ENCODE measurements around the gene FSTL4. TPM values are rescaled to one million over a fixed set of nuclear protein-coding genes. Genes with fewer than 3 reads are reported as not detected.

FSTL4 gene
- total and polyA plus RNA-seq, 2 of the 4 experiments (the other 2 are of a cell fraction) = 0.18 TPM; not detected in 1

DNA sequence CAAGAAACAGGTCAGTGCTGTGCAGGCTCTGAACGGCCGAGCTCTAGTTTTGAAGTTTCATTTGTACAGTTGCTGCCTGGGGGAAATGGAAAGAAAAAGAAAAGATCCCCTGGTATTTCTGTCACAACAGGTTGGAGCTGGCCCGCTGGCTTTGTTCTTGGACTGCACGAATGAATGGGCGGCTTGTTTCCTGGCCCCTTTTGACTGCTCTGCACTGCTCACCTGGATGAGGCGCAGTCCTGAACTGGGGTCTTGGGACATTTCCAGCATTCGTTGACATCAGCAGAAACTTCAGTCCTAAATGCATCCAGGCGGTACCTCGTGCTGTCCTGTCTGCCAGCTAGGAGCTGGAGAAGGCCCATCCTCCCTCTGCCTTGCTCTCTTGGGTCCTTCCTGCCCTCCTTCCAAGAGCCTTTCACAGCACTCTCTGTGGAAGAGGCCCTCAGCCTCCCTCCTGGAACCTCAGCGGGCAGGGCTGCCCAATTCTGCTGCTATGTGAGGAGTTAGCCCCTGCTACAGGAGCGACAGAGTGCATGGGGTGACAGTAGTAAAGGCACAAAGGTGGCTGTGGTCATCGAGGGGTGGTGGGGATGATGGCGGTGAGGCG, 189.2 kb downstream of the FSTL4 start:
- dilution Hi-C loops (cut with HindIII; ENCODE audit: low sequenced_read_pairs, unreplicated experiment) (no loop called here), intact Hi-C loops (cut with micrococcal nuclease) (loop anchor here (1.0 to 5.0 kb wide), 2 partner anchors 446 to 519 kb away; no protein-coding TSS in a partner anchor), in situ Hi-C loops (cut with MboI; ENCODE audit: low sequenced_read_pairs) (loop anchor here (10.0 kb wide), 1 partner anchor 522 kb away; no protein-coding TSS in a partner anchor)
- Histone ChIP-seq H3K56ac (ENCODE audit: extremely low read depth, insufficient read depth, low read length) (no peak overlapping the region), H3K4ac (ENCODE audit: low read depth, low read length) (no peak overlapping the region), H2AK5ac (ENCODE audit: low read depth, low read length) (no peak overlapping the region), H2BK120ac (ENCODE audit: low read depth, low read length) (no peak overlapping the region), H4K20me1 (ENCODE audit: insufficient read depth, low read length) (no peaks in the 10 kb centered on the region), H3K9me3 (ENCODE audit: control insufficient read depth, insufficient read depth, low read length) (no peaks in the 10 kb centered on the region), H3K9ac (ENCODE audit: low read depth, low read length) (no peak overlapping the region), H4K8ac (ENCODE audit: low read depth in 2 of 2, low read length in 2 of 2) (no peak overlapping the region), H3K23ac (ENCODE audit: low read depth, low read length) (no peak overlapping the region), H4K91ac (ENCODE audit: insufficient read depth, low read depth, low read length) (no peak overlapping the region), H2AK9ac (replicated peaks; ENCODE audit: low read depth, low read length, poor library complexity) (no peak overlapping the region), H3K27ac (ENCODE audit: insufficient read depth, low read length) (no peak overlapping the region), H3K27me3 (ENCODE audit: control insufficient read depth, insufficient read depth, low read length) (peaks cover 8% of the 10 kb centered on the region), H3K36me3 (ENCODE audit: control insufficient read depth, insufficient read depth, low read length) (no peaks in the 10 kb centered on the region), H3K4me3 (ENCODE audit: insufficient read depth, low read depth, low read length) (no peak overlapping the region), H3K9me1 (ENCODE audit: insufficient read depth, low read length) (no peaks in the 10 kb centered on the region), H2AFZ (replicated peaks; ENCODE audit: low read length, poor library complexity) (peak overlapping the region; percentile 32), H3K4me1 (ENCODE audit: control insufficient read depth, insufficient read depth, low read length) (no peaks in the 10 kb centered on the region), H4K5ac (ENCODE audit: low read depth, low read length) (no peak overlapping the region), H3K79me1 (ENCODE audit: low read depth in 1 of 2, low read length in 2 of 2) (no peaks in the 10 kb centered on the region), H3K4me2 (ENCODE audit: low read depth, low read length) (no peak overlapping the region), H3K14ac (replicated peaks; ENCODE audit: low read depth, low read length) (no peak overlapping the region), H2BK5ac (ENCODE audit: low read depth, low read length, poor library complexity, severe bottlenecking) (no peak overlapping the region), H2BK15ac (ENCODE audit: low read depth, low read length) (no peak overlapping the region), H2BK20ac (ENCODE audit: low read depth, low read length) (no peak overlapping the region), H3K18ac (ENCODE audit: low read depth, low read length) (no peak overlapping the region)
- BruUV-seq (replicated peaks) = no TSS peak
- POLR2A ChIA-PET (ENCODE audit: unreplicated experiment) = no interaction called here
- 87% methylated on average over 7 of the region's 14 CpGs; no CpG with 5 or more reads in 1 of the 2 experiments for WGBS, 2 experiments (ENCODE audit: extremely low coverage in 2 of 2, insufficient read length in 1 of 2)
- CTCF ChIA-PET = interaction anchor here (0.6 to 1.3 kb wide), 11 partner anchors 8 to 522 kb away, joined by 3 to 7 read pairs (median 3); no protein-coding TSS in a partner anchor
- DNase-seq = no peak
- no peak for TF ChIP-seq SMC3 (IDR thresholded peaks at IDR 0.05; ENCODE audit: low read depth, low read length)
- ATAC-seq (ENCODE audit: low read depth) = no peak

Data from IMR-90 (cell line).